Loucy (cell line): ENCODE data around the gene NFIX.

ENCODE experiments used
- H2AFZ ChIP-seq: fragments of 200-600 bp; sonication (generic); 2 replicates; pipeline ENCODE4 v1.6.0; 2016; ENCODE audit warnings: antibody characterized with exemption, mild to moderate bottlenecking, low read length, moderate library complexity
- H3F3A ChIP-seq: fragments of 200-600 bp; 2 replicates; pipeline ENCODE4 v1.6.0; 2016; ENCODE audit warnings: antibody characterized with exemption, low read depth, mild to moderate bottlenecking
- H3K27me3 ChIP-seq: fragments of 200-600 bp; sonication (generic); 2 replicates; pipeline ENCODE4 v1.6.1; 2014; ENCODE audit warnings: low read length, mild to moderate bottlenecking; ENCODE audit not compliant: insufficient read depth, poor library complexity, severe bottlenecking
- H3K36me3 ChIP-seq: fragments of 200-600 bp; sonication (generic); 2 replicates; pipeline ENCODE4 v1.6.1; 2016; ENCODE audit warnings: low read length; ENCODE audit not compliant: insufficient read depth
- H3K4me1 ChIP-seq: fragments of 200-600 bp; sonication (generic); 2 replicates; pipeline ENCODE4 v1.5.1; 2014; ENCODE audit warnings: low read length, mild to moderate bottlenecking; ENCODE audit not compliant: insufficient read depth, poor library complexity, severe bottlenecking
- H3K4me2 ChIP-seq: fragments of 200-600 bp; sonication (generic); 2 replicates; pipeline ENCODE4 v1.6.0; 2014; ENCODE audit warnings: antibody characterized with exemption, low read length, low read depth, mild to moderate bottlenecking; ENCODE audit not compliant: poor library complexity, severe bottlenecking
- H3K4me3 ChIP-seq: fragments of 200-600 bp; sonication (generic); 2 replicates; pipeline ENCODE4 v1.5.1; 2014; ENCODE audit warnings: low read length, mild to moderate bottlenecking, mixed read lengths; ENCODE audit not compliant: poor library complexity, severe bottlenecking
- H3K79me2 ChIP-seq: fragments of 200-600 bp; sonication (generic); 2 replicates; pipeline ENCODE4 v1.6.1; 2014; ENCODE audit warnings: low read length; ENCODE audit not compliant: insufficient read depth
- H3K9ac ChIP-seq: fragments of 200-600 bp; sonication (generic); 2 replicates; pipeline ENCODE4 v1.6.0; 2014; ENCODE audit warnings: mild to moderate bottlenecking, low read depth, low read length, moderate library complexity; ENCODE audit not compliant: poor library complexity, severe bottlenecking
- H3K9me2 ChIP-seq: fragments of 200-600 bp; sonication (generic); replicated peaks from 2 replicates; pipeline ENCODE4 v1.6.1; 2016; ENCODE audit warnings: low read depth, low read length, mixed read lengths
- H3K9me3 ChIP-seq: fragments of 200-600 bp; sonication (generic); 2 replicates; pipeline ENCODE4 v1.6.1; 2014; ENCODE audit warnings: mild to moderate bottlenecking, antibody characterized with exemption, low read length, low read depth; ENCODE audit not compliant: insufficient read depth
- H4K20me1 ChIP-seq: fragments of 200-600 bp; sonication (generic); 2 replicates; pipeline ENCODE4 v1.6.0; 2014; ENCODE audit warnings: antibody characterized with exemption, low read length, mild to moderate bottlenecking; ENCODE audit not compliant: insufficient read depth, poor library complexity, severe bottlenecking
- EZH2phosphoT487 ChIP-seq: fragments of 200-600 bp; IDR thresholded peaks from 2 replicates; pipeline ENCODE4 v1.6.1; 2018; ENCODE audit warnings: antibody characterized with exemption, mild to moderate bottlenecking, moderate library complexity, borderline replicate concordance
- TF ChIP-seq, protein P1 (sequence below): fragments of 200-600 bp; sonication (generic); conservative IDR thresholded peaks from 2 replicates; pipeline ENCODE4 v1.5.1; 2014; ENCODE audit warnings: mild to moderate bottlenecking, antibody characterized with exemption, low read length

Gene NFIX

DNA sequence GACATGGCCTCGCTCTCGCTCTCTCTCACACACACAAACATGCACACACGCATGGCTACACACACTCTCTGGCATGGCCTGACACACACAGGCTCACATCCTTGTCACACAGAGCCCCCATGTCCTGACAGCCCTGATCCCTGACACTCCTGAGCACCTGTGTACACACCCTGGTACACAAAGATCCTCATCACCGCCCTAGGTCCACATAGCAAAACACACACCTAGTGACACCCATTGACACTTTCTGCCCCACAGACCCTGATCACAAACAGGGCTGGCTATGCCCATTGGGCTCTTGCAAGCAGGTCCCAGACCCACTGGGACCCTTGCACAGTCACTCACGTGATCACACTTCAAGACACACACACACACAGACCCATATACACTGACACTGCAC is 4.0 kb upstream of the NFIX start:
- H3K4me2 ChIP-seq: no peak overlapping the region
- H3K4me1 ChIP-seq: peaks cover 6% of the 10 kb centered on the region
- no peaks in the 10 kb centered on the region for H3K79me2 ChIP-seq
- H3K9me2 ChIP-seq: no peaks in the 10 kb centered on the region
- no peaks in the 10 kb centered on the region for H4K20me1 ChIP-seq
- no peak overlapping the region for H3K4me3 ChIP-seq
- no peak for TF ChIP-seq EZH2phosphoT487
- TF ChIP-seq, protein P1, sequence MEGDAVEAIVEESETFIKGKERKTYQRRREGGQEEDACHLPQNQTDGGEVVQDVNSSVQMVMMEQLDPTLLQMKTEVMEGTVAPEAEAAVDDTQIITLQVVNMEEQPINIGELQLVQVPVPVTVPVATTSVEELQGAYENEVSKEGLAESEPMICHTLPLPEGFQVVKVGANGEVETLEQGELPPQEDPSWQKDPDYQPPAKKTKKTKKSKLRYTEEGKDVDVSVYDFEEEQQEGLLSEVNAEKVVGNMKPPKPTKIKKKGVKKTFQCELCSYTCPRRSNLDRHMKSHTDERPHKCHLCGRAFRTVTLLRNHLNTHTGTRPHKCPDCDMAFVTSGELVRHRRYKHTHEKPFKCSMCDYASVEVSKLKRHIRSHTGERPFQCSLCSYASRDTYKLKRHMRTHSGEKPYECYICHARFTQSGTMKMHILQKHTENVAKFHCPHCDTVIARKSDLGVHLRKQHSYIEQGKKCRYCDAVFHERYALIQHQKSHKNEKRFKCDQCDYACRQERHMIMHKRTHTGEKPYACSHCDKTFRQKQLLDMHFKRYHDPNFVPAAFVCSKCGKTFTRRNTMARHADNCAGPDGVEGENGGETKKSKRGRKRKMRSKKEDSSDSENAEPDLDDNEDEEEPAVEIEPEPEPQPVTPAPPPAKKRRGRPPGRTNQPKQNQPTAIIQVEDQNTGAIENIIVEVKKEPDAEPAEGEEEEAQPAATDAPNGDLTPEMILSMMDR: no peak
- H2AFZ ChIP-seq: no peak overlapping the region
- no peak overlapping the region for H3K9ac ChIP-seq
- no peaks in the 10 kb centered on the region for H3K9me3 ChIP-seq
- H3K27me3 ChIP-seq: no peaks in the 10 kb centered on the region
- no peaks in the 10 kb centered on the region for H3F3A ChIP-seq
- no peaks in the 10 kb centered on the region for H3K36me3 ChIP-seq

DNA sequence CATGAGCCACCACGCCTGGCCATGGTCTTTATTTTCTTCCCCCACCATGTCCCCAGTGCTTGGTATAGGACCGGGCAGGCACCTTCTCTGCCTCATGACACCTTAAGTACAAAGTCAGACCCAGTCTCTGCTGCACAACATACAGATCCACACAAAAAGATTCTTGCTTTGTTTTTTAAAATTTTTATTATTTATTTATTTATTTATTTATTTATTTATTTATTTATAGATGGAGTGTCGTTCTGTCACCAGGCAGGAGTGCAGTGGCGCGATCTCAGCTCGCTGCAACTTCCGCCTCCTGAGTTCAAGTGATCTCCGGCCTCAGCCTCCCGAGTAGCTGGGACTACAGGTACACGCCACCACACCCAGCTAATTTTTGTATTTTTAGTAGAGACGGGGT is 2.5 kb upstream of the NFIX start:
- Histone ChIP-seq H3K79me2 (no peaks in the 10 kb centered on the region), H3K9ac (no peak overlapping the region), H3K4me2 (no peak overlapping the region), H3K9me2 (no peaks in the 10 kb centered on the region), H2AFZ (no peak overlapping the region), H3K4me3 (no peak overlapping the region), H3K36me3 (no peaks in the 10 kb centered on the region), H3K9me3 (no peaks in the 10 kb centered on the region), H3K4me1 (peaks cover 6% of the 10 kb centered on the region), H3K27me3 (no peaks in the 10 kb centered on the region), H4K20me1 (no peaks in the 10 kb centered on the region), H3F3A (no peaks in the 10 kb centered on the region)
- TF ChIP-seq EZH2phosphoT487: no peak

DNA sequence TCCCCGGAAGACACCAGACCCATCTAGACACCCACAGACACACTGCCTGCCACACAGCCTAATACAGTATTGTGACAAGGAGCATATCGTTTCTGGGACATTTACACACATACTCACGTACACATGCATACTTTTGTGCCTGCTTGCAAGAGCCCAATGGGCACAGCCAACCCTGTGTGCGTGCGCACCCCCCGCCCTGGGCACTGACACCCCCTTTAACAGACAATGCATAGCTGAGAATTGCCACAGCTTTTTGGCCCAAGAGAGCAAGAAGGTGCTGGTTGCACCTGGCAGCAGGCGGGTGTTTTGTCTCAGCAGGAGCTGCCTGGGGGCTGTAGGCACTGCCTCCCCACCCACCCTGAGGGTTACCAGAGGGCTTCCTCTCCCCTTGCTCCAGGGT is 1.7 kb upstream of the NFIX start:
- Histone ChIP-seq H3K4me3 (no peak overlapping the region), H2AFZ (peak overlapping the region; percentile 36; the same call in 1 of the 2 replicates), H3K79me2 (no peaks in the 10 kb centered on the region), H3K4me1 (peaks cover 6% of the 10 kb centered on the region), H3K27me3 (no peaks in the 10 kb centered on the region), H3F3A (no peaks in the 10 kb centered on the region), H3K9me2 (no peaks in the 10 kb centered on the region), H3K4me2 (no peak overlapping the region), H4K20me1 (no peaks in the 10 kb centered on the region), H3K9me3 (no peaks in the 10 kb centered on the region), H3K36me3 (no peaks in the 10 kb centered on the region), H3K9ac (no peak overlapping the region)
- TF ChIP-seq, protein P1: no peak
- no peak for TF ChIP-seq EZH2phosphoT487
